Measurements from ENCODE around the gene EDIL3.

GRCh38 chr5:84036842-84037241 lies 347.8 kb downstream of the EDIL3 start:
- no peak for TF ChIP-seq CTCF (IDR thresholded peaks at IDR 0.05)
- no peak for TF ChIP-seq POLR2A (IDR thresholded peaks at IDR 0.05)

All from tibial nerve (tissue), 3 donors.